ENCODE data around the gene STC2. TPM values are rescaled to one million over a fixed set of nuclear protein-coding genes. Genes with fewer than 3 reads are reported as not detected.
"Not testable (repeated sequence)": the region's sequence is repeated elsewhere in the genome, so short reads cannot be mapped to it uniquely, and the experiment has no call there.

STC2 gene
- total RNA-seq, 1 donor: 157 TPM

- TF ChIP-seq CTCF (IDR thresholded peaks at IDR 0.05; ENCODE audit: insufficient read depth, low read depth, low read length): no peak
- DNase-seq (ENCODE audit: low read depth): no peak
- H3K4me3 ChIP-seq (ENCODE audit: low read depth, low read length): no peak overlapping the region
These were observed 41.1 kb downstream of the STC2 start for GRCh38 chr5:173287086-173287485.

DNA sequence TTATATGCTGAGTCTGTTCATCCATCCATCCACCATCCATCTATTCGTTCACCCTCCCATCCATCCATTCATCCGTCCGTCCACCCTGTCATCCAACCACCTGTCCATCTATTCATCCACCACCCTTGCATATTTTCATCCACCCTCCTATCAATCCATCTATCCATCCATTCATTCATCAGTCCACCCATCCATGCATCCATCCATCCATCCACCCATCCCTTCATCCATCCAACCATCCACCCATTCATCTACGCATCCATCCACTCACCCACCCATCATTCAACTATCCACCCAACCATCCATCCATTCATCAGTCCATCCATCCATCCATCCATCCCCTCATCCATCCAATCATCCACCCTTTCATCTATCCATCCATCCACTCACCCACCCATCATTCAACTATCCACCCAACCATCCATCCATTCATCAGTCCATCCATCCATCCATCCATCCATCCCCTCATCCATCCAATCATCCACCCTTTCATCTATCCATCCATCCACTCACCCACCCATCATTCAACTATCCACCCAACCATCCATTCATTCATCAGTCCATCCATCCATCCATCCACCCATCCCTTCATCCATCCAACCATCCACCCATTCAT, 43.8 kb downstream of the STC2 start:
- H3K4me3 ChIP-seq (ENCODE audit: low read depth, low read length); DNase-seq (ENCODE audit: low read depth): not testable (repeated sequence)

GRCh38 chr5:173283318-173284288, 44.6 kb downstream of the STC2 start:
- H3K4me3 ChIP-seq (ENCODE audit: low read depth, low read length): no peak overlapping the region
- TF ChIP-seq CTCF (IDR thresholded peaks at IDR 0.05; ENCODE audit: insufficient read depth, low read depth, low read length): peak; percentile 75
- DNase-seq (ENCODE audit: low read depth): peak; percentile 49

DNA sequence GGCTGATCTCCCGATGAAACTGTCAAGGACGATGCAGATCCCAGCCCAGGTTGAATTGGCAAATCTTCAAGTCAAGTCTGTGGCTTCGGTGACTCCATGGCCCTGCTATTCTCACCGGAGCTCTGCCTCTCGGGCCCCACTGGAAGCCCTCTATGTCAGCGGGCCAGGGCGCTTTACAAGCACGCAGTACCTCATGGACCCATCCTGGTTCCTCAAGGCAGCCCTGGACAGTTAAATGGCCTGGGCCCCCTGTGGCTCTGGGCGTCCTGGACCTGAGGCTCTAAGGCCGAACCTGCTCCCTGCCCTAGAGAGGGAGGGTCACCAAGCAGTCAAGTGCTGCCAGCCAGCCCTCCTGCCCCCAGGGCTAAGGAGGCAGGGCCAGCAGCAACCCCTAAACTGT, 45.3 kb downstream of the STC2 start:
- H3K4me3 ChIP-seq (ENCODE audit: low read depth, low read length): no peak overlapping the region
- no peak for DNase-seq (ENCODE audit: low read depth)
- no peak for TF ChIP-seq CTCF (IDR thresholded peaks at IDR 0.05; ENCODE audit: insufficient read depth, low read depth, low read length)

DNA sequence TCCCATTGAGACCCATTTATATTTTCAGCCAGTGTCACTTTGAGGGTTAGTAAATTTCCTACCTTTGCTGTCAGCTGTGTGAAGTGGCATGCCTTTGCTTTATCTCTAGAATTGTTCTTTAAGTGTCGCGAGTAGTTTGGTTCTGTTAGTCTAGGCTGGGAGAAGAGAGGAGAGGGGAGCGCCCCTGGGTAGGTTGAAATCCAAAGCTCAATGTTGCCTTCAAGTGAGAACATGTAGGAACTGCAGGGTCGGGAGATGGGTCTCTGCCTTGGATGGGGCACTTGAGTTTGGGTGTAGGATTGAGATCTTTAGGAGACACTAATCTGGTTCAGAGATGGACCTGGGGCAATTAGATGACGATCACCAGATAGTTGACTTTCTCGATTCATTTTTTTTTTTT, 46.3 kb downstream of the STC2 start:
- no peak for DNase-seq (ENCODE audit: low read depth)
- no peak overlapping the region for H3K4me3 ChIP-seq (ENCODE audit: low read depth, low read length)
- TF ChIP-seq CTCF (IDR thresholded peaks at IDR 0.05; ENCODE audit: insufficient read depth, low read depth, low read length): peak; percentile 51

DNA sequence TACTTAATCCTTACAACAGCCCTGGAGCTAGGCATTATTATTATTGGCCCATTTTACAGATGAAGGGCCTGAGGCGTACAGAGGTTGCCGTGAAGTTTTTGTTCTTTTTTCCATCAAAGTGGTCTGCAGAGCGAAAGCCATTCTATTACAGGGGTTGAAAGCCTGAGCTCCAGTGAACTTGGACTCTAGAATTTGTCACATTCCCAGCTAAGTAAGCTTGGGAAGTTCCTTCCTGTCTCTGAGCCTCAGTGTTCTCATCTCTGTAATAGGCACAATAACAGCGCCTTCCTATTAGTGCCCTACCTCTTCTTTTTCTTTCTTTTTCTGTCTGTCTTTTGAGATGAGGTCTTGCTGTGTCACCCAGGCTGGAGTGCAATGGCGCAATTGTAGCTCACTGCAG, 49.0 kb downstream of the STC2 start:
- DNase-seq (ENCODE audit: low read depth): no peak
- H3K4me3 ChIP-seq (ENCODE audit: low read depth, low read length): no peak overlapping the region
- no peak for TF ChIP-seq CTCF (IDR thresholded peaks at IDR 0.05; ENCODE audit: insufficient read depth, low read depth, low read length)

DNA sequence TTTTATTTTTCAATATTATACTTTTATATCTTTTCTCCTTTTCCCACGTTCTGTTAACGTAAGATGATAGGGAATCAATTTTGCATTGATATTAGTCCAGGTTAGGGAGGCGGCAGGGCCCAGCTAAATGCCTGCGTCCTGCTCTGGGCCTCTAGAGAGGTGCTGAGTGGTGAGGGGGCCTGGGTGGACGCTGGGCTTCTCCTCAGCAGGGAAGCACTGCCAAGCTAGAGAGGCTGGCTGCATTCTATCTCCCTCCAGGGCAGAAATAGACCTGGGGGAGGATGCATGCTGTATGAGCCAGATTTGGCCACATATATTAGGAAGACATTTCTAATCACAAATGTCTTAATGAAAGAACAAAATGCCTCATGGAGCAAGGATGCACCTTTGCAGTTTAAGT, 49.6 kb downstream of the STC2 start:
- no peak for DNase-seq (ENCODE audit: low read depth)
- H3K4me3 ChIP-seq (ENCODE audit: low read depth, low read length): no peak overlapping the region
- no peak for TF ChIP-seq CTCF (IDR thresholded peaks at IDR 0.05; ENCODE audit: insufficient read depth, low read depth, low read length)

Measured in fibroblast of villous mesenchyme (primary cell).